ENCODE results near the gene ZMYM5. TPM values are rescaled to one million over a fixed set of nuclear protein-coding genes. Genes with fewer than 3 reads are reported as not detected.
"Not testable (repeated sequence)": the region's sequence is repeated elsewhere in the genome, so short reads cannot be mapped to it uniquely, and the experiment has no call there.

Gene ZMYM5
- 10 to 100 TPM in 3 of 4 donors, 1 to 10 TPM in 1; 8.8 to 25.7 (median 13.4) TPM for total RNA-seq

GRCh38 chr13:19863323-19864023, at the start of gene ZMYM5:
Gene ZMYM5 (minus strand): TSS chr13:19863649. CDS start chr13:19852180, 11,469 bp downstream.
- Histone ChIP-seq H3K4me3 (peak within 1 kb of the TSS; percentile 67), H3K36me3 (no peaks in the 10 kb centered on the region), H3K27me3 (no peaks in the 10 kb centered on the region), H3K27ac (peak within 1 kb of the TSS; percentile 99), H3K4me1 (peaks cover 25% of the 10 kb centered on the region), H3K9me3 (no peaks in the 10 kb centered on the region)
- DNase-seq (ENCODE audit: low spot score in 2 of 2), result peak; percentile 98 to 99
- TF ChIP-seq CTCF (IDR thresholded peaks at IDR 0.05) (no peak), EP300 (IDR thresholded peaks at IDR 0.05) (no peak), POLR2AphosphoS5 (IDR thresholded peaks at IDR 0.05) (peak in 2 of 3 donors; percentile 37 to 88), POLR2A (IDR thresholded peaks at IDR 0.05) (peak; percentile 26 to 69)
- 0% methylated on average over 22 of the region's 79 CpGs for WGBS

- Histone ChIP-seq H3K9me3 (no peaks in the 10 kb centered on the region), H3K4me1 (no peaks in the 10 kb centered on the region), H3K4me3 (no peak overlapping the region), H3K36me3 (no peaks in the 10 kb centered on the region), H3K27ac (no peak overlapping the region), H3K27me3 (no peaks in the 10 kb centered on the region)
- no peak for DNase-seq (ENCODE audit: low spot score in 2 of 2)
- 72% methylated on average over 9 of the region's 9 CpGs for WGBS
- TF ChIP-seq POLR2AphosphoS5 (IDR thresholded peaks at IDR 0.05) (no peak), CTCF (IDR thresholded peaks at IDR 0.05) (no peak), EP300 (IDR thresholded peaks at IDR 0.05) (no peak), POLR2A (IDR thresholded peaks at IDR 0.05) (no peak)
Measured at GRCh38 chr13:19910336-19911072, 47.1 kb upstream of the ZMYM5 start.

- DNase-seq (ENCODE audit: low spot score in 2 of 2), result no peak
- H3K9me3 ChIP-seq, result no peaks in the 10 kb centered on the region
- H3K4me3 ChIP-seq, result no peak overlapping the region
- no peaks in the 10 kb centered on the region for H3K36me3 ChIP-seq
- no peaks in the 10 kb centered on the region for H3K4me1 ChIP-seq
- no peak for TF ChIP-seq EP300 (IDR thresholded peaks at IDR 0.05)
- TF ChIP-seq POLR2A (IDR thresholded peaks at IDR 0.05), result no peak
- no peak for TF ChIP-seq POLR2AphosphoS5 (IDR thresholded peaks at IDR 0.05)
- no peak for TF ChIP-seq CTCF (IDR thresholded peaks at IDR 0.05)
- H3K27ac ChIP-seq, result no peak overlapping the region
- 76% methylated on average over 1 of the region's 1 CpG for WGBS
- no peaks in the 10 kb centered on the region for H3K27me3 ChIP-seq
Measured at GRCh38 chr13:19908350-19908986, 45.0 kb upstream of the ZMYM5 start.

- H3K9me3 ChIP-seq; DNase-seq (ENCODE audit: low spot score in 2 of 2); H3K36me3 ChIP-seq; H3K4me1 ChIP-seq; H3K27ac ChIP-seq; H3K27me3 ChIP-seq; H3K4me3 ChIP-seq: not testable (repeated sequence)
- WGBS, result 81% methylated on average over 9 of the region's 9 CpGs
Measured at GRCh38 chr13:19905487-19906195, 42.2 kb upstream of the ZMYM5 start.

GRCh38 chr13:19890030-19890429, 26.6 kb upstream of the ZMYM5 start:
- H3K27me3 ChIP-seq, result no peaks in the 10 kb centered on the region
- H3K9me3 ChIP-seq, result no peaks in the 10 kb centered on the region
- no peak for TF ChIP-seq POLR2A (IDR thresholded peaks at IDR 0.05)
- no peak for TF ChIP-seq EP300 (IDR thresholded peaks at IDR 0.05)
- TF ChIP-seq CTCF (IDR thresholded peaks at IDR 0.05), result no peak
- TF ChIP-seq POLR2AphosphoS5 (IDR thresholded peaks at IDR 0.05), result no peak
- H3K4me1 ChIP-seq, result no peaks in the 10 kb centered on the region
- H3K27ac ChIP-seq, result no peak overlapping the region
- no peak overlapping the region for H3K4me3 ChIP-seq
- 89% methylated on average over 6 of the region's 6 CpGs for WGBS
- DNase-seq (ENCODE audit: low spot score in 2 of 2), result no peak
- no peaks in the 10 kb centered on the region for H3K36me3 ChIP-seq

Data from suprapubic skin (tissue), 4 donors.